ENCODE data around the gene SPO11. TPM values are rescaled to one million over a fixed set of nuclear protein-coding genes. Genes with fewer than 3 reads are reported as not detected.

The SPO11 gene
- total RNA-seq = not detected in 2 replicates

GRCh38 chr20:57329608-57330221, at the start of gene SPO11:
SPO11 (plus strand) TSS chr20:57329803; CDS start chr20:57329868, 65 bp downstream.

GRCh38 chr20:57351042-57351783, 21.6 kb downstream of the SPO11 start, which contains the start of gene RAE1:
RAE1 (plus strand) TSS chr20:57351255; CDS start chr20:57354039, 2,784 bp downstream.

GRCh38 chr20:57390604-57391438, 61.2 kb downstream of the SPO11 start, which contains the start of gene RBM38:
RBM38 (plus strand) TSS chr20:57391396; CDS start chr20:57391582, 186 bp downstream.

Small RNAs within 50 kb of the gene (small RNA-seq; reads per million reads assigned to genes)
- not detected for gene MIR4325
- gene RF00019 = not detected
- gene RPL39P39 = not detected

Other genes with a start within 250 kb of the SPO11 start
- 0.12 and 0.81 TPM in 2 replicates for gene BMP7, start 63.2 kb upstream of the SPO11 start, total RNA-seq
- 25.0 and 28.6 TPM in 2 replicates for gene RAE1, start 21.5 kb downstream of the SPO11 start, total RNA-seq
- gene RBM38, start 61.6 kb downstream of the SPO11 start, total RNA-seq = 7.2 and 7.3 TPM in 2 replicates
- gene CTCFL, start 195.3 kb downstream of the SPO11 start, total RNA-seq = not detected in 2 replicates
- not detected in 2 replicates for gene PCK1, start 231.3 kb downstream of the SPO11 start, total RNA-seq